ENCODE results near the gene MRPL49.

The MRPL49 gene

DNA sequence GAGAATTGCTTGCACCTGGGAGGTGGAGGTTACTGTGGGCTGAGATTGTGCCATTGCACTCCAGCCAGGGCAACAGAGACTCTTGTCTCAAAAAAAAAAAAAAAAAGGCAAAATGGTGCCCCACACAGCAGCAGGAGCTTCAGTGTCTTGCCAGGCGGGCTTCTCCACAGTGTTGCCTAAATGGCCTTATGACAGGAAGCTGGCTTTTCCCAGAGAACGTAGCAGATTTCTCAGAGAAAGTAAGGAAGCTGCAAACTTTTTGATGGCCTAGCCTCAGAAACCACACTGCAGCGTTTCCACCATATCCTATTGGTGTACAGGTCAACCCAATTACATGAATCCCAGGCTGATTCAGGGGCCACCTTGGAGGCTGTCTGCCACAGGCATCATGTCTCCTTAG is 35.2 kb downstream of the MRPL49 start:
- no peaks in the 10 kb centered on the region for H3K79me2 ChIP-seq (ENCODE audit: control insufficient read depth, insufficient read depth, low read length)
- H2BK120ac ChIP-seq (ENCODE audit: low read depth, low read length): no peak overlapping the region
- H2BK5ac ChIP-seq (ENCODE audit: low read length): no peak overlapping the region
- no peak overlapping the region for H3K4me2 ChIP-seq (ENCODE audit: low read length)
- DNase-seq: no peak
- WGBS (ENCODE audit: extremely low coverage, insufficient coverage, low lambda C conversion rate): no CpG with 5 or more reads among the region's 3 CpGs
- no peaks in the 10 kb centered on the region for H3K79me1 ChIP-seq (ENCODE audit: low read length)
- H2BK15ac ChIP-seq (replicated peaks; ENCODE audit: low read depth): no peak overlapping the region
- H3K18ac ChIP-seq (ENCODE audit: low read length): no peak overlapping the region
- no peak overlapping the region for H3K4me3 ChIP-seq (ENCODE audit: low read length)
- no peak overlapping the region for H3K27ac ChIP-seq (ENCODE audit: low read depth, low read length)
- no peak overlapping the region for H4K8ac ChIP-seq (ENCODE audit: low read depth, low read length)
- no peaks in the 10 kb centered on the region for H3K4me1 ChIP-seq (ENCODE audit: control insufficient read depth, low read depth, low read length)
- no peak overlapping the region for H3K23ac ChIP-seq (ENCODE audit: low read length)
- no peaks in the 10 kb centered on the region for H3K36me3 ChIP-seq (ENCODE audit: control insufficient read depth, insufficient read depth, low read length)
- H3K4ac ChIP-seq (ENCODE audit: low read depth, low read length): no peak overlapping the region
- no peak overlapping the region for H3K56ac ChIP-seq (ENCODE audit: low read length)
- H3K9ac ChIP-seq (ENCODE audit: low read length): no peak overlapping the region
- H4K5ac ChIP-seq (ENCODE audit: low read length): no peak overlapping the region
- no peak overlapping the region for H2AK5ac ChIP-seq (ENCODE audit: low read length)
- H3K27me3 ChIP-seq (ENCODE audit: insufficient read depth, low read length, poor library complexity): no peaks in the 10 kb centered on the region

DNA sequence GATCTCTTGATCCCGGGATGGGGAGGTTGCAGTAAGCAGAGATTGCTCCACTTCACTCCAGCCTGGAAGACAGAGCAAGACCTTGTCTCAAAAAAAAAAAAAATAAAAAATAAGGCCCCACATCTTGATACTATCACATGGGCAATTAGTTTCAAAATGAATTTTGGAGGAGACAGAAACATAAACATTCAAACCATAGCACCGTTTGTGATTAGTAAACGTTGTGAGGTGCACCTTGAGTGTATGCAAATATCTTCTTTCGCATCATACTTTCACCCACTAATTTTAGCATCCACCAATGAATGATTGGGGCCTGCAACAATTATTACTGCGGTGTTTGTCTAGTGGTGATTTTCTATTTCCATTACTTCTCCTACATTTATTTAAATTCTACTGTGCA is 36.9 kb downstream of the MRPL49 start:
- WGBS (ENCODE audit: extremely low coverage, insufficient coverage, low lambda C conversion rate): no CpG with 5 or more reads among the region's 5 CpGs
- H2BK15ac ChIP-seq (replicated peaks; ENCODE audit: low read depth): no peak overlapping the region
- H3K23ac ChIP-seq (ENCODE audit: low read length): no peak overlapping the region
- H3K4me3 ChIP-seq (ENCODE audit: low read length): no peak overlapping the region
- no peak overlapping the region for H3K56ac ChIP-seq (ENCODE audit: low read length)
- no peak overlapping the region for H2AK5ac ChIP-seq (ENCODE audit: low read length)
- no peak overlapping the region for H4K5ac ChIP-seq (ENCODE audit: low read length)
- H3K4me2 ChIP-seq (ENCODE audit: low read length): no peak overlapping the region
- H3K18ac ChIP-seq (ENCODE audit: low read length): no peak overlapping the region
- no peak overlapping the region for H2BK5ac ChIP-seq (ENCODE audit: low read length)
- no peaks in the 10 kb centered on the region for H3K36me3 ChIP-seq (ENCODE audit: control insufficient read depth, insufficient read depth, low read length)
- H3K79me1 ChIP-seq (ENCODE audit: low read length): no peaks in the 10 kb centered on the region
- no peak overlapping the region for H3K9ac ChIP-seq (ENCODE audit: low read length)
- DNase-seq: no peak
- H3K27ac ChIP-seq (ENCODE audit: low read depth, low read length): no peak overlapping the region
- H2BK120ac ChIP-seq (ENCODE audit: low read depth, low read length): no peak overlapping the region
- no peak overlapping the region for H4K8ac ChIP-seq (ENCODE audit: low read depth, low read length)
- no peaks in the 10 kb centered on the region for H3K4me1 ChIP-seq (ENCODE audit: control insufficient read depth, low read depth, low read length)
- no peaks in the 10 kb centered on the region for H3K27me3 ChIP-seq (ENCODE audit: insufficient read depth, low read length, poor library complexity)
- H3K4ac ChIP-seq (ENCODE audit: low read depth, low read length): no peak overlapping the region
- no peaks in the 10 kb centered on the region for H3K79me2 ChIP-seq (ENCODE audit: control insufficient read depth, insufficient read depth, low read length)

DNA sequence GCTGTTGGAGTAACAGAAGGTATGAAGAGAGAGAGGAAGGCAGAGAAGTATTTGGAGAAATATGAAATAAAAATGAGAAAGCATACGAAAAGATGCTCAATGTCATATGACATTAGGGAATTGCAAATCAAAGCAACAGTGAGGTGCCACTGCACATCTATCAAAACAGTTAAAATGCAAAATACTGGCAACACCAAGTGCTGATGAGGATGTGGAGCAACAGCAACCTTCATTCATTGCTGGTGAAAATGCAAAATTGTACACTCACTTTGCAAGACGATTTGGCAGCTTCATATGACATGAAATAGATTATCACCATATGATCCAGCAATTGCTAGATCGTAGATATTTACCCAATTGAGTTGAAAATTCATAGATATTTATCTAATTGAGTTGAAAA is 38.5 kb downstream of the MRPL49 start:
- Histone ChIP-seq H3K4me3 (ENCODE audit: low read length) (no peak overlapping the region), H2BK15ac (replicated peaks; ENCODE audit: low read depth) (no peak overlapping the region), H3K27ac (ENCODE audit: low read depth, low read length) (no peak overlapping the region), H3K4ac (ENCODE audit: low read depth, low read length) (no peak overlapping the region), H3K27me3 (ENCODE audit: insufficient read depth, low read length, poor library complexity) (no peaks in the 10 kb centered on the region), H2AK5ac (ENCODE audit: low read length) (no peak overlapping the region), H3K56ac (ENCODE audit: low read length) (no peak overlapping the region), H3K9ac (ENCODE audit: low read length) (no peak overlapping the region), H4K8ac (ENCODE audit: low read depth, low read length) (no peak overlapping the region), H3K79me2 (ENCODE audit: control insufficient read depth, insufficient read depth, low read length) (no peaks in the 10 kb centered on the region), H3K4me1 (ENCODE audit: control insufficient read depth, low read depth, low read length) (no peaks in the 10 kb centered on the region), H3K4me2 (ENCODE audit: low read length) (no peak overlapping the region), H3K18ac (ENCODE audit: low read length) (no peak overlapping the region), H3K79me1 (ENCODE audit: low read length) (no peaks in the 10 kb centered on the region), H3K36me3 (ENCODE audit: control insufficient read depth, insufficient read depth, low read length) (no peaks in the 10 kb centered on the region), H2BK5ac (ENCODE audit: low read length) (no peak overlapping the region), H3K23ac (ENCODE audit: low read length) (no peak overlapping the region), H4K5ac (ENCODE audit: low read length) (no peak overlapping the region), H2BK120ac (ENCODE audit: low read depth, low read length) (no peak overlapping the region)
- DNase-seq: no peak
- WGBS (ENCODE audit: extremely low coverage, insufficient coverage, low lambda C conversion rate): no CpG with 5 or more reads among the region's 3 CpGs

DNA sequence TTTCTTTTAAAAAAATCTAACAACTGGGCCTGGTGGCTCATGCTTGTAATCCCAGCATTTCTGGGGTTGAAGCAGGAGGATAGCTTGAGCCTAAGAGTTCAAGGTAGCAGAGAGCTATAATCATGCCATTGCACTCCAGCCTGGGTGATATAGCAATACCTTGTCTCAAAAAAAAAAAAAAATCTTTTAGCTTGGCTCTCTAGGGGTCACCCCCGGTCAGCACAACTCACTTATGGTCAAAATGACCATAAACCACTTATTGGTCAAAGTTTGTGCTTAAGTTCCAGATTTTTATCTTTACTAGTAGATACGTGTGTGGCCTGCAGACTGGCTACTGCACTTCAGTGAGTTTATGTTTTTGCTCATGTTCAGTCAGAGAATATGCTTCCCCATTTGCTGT is 41.6 kb downstream of the MRPL49 start:
- DNase-seq: no peak
- Histone ChIP-seq H3K18ac (ENCODE audit: low read length) (no peak overlapping the region), H4K8ac (ENCODE audit: low read depth, low read length) (no peak overlapping the region), H2AK5ac (ENCODE audit: low read length) (no peak overlapping the region), H3K27me3 (ENCODE audit: insufficient read depth, low read length, poor library complexity) (no peaks in the 10 kb centered on the region), H2BK5ac (ENCODE audit: low read length) (no peak overlapping the region), H3K9ac (ENCODE audit: low read length) (no peak overlapping the region), H3K56ac (ENCODE audit: low read length) (no peak overlapping the region), H3K79me1 (ENCODE audit: low read length) (no peaks in the 10 kb centered on the region), H3K4me1 (ENCODE audit: control insufficient read depth, low read depth, low read length) (no peaks in the 10 kb centered on the region), H4K5ac (ENCODE audit: low read length) (no peak overlapping the region), H3K36me3 (ENCODE audit: control insufficient read depth, insufficient read depth, low read length) (no peaks in the 10 kb centered on the region), H3K79me2 (ENCODE audit: control insufficient read depth, insufficient read depth, low read length) (no peaks in the 10 kb centered on the region), H2BK15ac (replicated peaks; ENCODE audit: low read depth) (no peak overlapping the region), H3K23ac (ENCODE audit: low read length) (no peak overlapping the region), H2BK120ac (ENCODE audit: low read depth, low read length) (no peak overlapping the region), H3K4ac (ENCODE audit: low read depth, low read length) (no peak overlapping the region), H3K4me3 (ENCODE audit: low read length) (no peak overlapping the region), H3K4me2 (ENCODE audit: low read length) (no peak overlapping the region), H3K27ac (ENCODE audit: low read depth, low read length) (no peak overlapping the region)
- WGBS (ENCODE audit: extremely low coverage, insufficient coverage, low lambda C conversion rate): no CpG with 5 or more reads among the region's 2 CpGs

DNA sequence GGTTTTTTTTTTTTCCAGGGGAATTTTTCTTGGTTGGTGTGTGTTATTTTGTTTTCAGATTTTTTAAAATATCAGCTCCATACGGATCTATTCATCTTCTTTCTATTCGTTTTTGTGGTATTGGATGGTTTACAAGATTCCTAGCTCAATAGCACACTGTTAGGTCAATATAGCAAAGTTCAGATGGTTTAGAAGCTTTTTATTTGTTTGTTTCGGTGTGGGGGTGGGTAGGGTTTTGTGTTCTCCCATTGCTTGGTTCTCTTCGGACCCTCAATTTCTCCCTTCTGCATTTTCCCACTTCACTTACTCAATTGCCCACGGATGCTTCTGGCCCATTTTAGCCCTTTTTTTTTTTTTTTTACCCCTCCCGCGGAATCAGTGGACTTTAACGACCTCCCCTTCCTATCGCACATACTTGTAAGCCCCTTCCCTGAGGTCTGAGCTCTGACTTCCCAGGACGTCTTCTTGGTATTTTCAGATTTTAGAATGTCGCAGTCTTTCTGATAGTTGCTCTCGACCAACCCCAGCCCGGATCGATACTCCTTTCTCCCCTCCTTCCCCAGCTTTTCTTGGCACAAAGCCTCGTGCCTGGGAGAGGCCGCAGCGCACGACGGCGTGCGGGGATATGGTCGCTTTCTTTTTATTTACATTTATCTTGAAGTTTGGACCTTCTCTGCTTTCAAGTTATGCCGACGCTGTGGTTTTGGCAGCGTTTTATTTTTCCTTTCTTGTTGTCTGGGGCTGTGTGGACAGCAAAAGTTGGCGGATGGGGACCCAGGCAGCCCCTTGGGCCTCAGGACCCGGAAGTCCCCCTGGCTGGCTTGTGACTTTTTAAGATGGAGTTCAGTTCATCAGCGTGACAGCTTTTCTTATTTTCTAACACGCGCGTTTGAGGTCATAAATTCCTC is 43.5 kb downstream of the MRPL49 start:
- WGBS (ENCODE audit: extremely low coverage, insufficient coverage, low lambda C conversion rate): no CpG with 5 or more reads among the region's 31 CpGs
- Histone ChIP-seq H3K4me2 (ENCODE audit: low read length) (no peak overlapping the region), H2BK15ac (replicated peaks; ENCODE audit: low read depth) (no peak overlapping the region), H3K56ac (ENCODE audit: low read length) (peak overlapping the region; percentile 30), H3K23ac (ENCODE audit: low read length) (no peak overlapping the region), H3K4me3 (ENCODE audit: low read length) (no peak overlapping the region), H3K27ac (ENCODE audit: low read depth, low read length) (no peak overlapping the region), H2BK120ac (ENCODE audit: low read depth, low read length) (no peak overlapping the region), H3K4ac (ENCODE audit: low read depth, low read length) (no peak overlapping the region), H3K79me1 (ENCODE audit: low read length) (no peaks in the 10 kb centered on the region), H3K79me2 (ENCODE audit: control insufficient read depth, insufficient read depth, low read length) (no peaks in the 10 kb centered on the region), H3K18ac (ENCODE audit: low read length) (no peak overlapping the region), H2BK5ac (ENCODE audit: low read length) (no peak overlapping the region), H3K9ac (ENCODE audit: low read length) (no peak overlapping the region), H2AK5ac (ENCODE audit: low read length) (no peak overlapping the region), H3K27me3 (ENCODE audit: insufficient read depth, low read length, poor library complexity) (no peaks in the 10 kb centered on the region), H3K36me3 (ENCODE audit: control insufficient read depth, insufficient read depth, low read length) (no peaks in the 10 kb centered on the region), H3K4me1 (ENCODE audit: control insufficient read depth, low read depth, low read length) (no peaks in the 10 kb centered on the region), H4K8ac (ENCODE audit: low read depth, low read length) (peak overlapping the region; percentile 39), H4K5ac (ENCODE audit: low read length) (no peak overlapping the region)
- no peak for DNase-seq

DNA sequence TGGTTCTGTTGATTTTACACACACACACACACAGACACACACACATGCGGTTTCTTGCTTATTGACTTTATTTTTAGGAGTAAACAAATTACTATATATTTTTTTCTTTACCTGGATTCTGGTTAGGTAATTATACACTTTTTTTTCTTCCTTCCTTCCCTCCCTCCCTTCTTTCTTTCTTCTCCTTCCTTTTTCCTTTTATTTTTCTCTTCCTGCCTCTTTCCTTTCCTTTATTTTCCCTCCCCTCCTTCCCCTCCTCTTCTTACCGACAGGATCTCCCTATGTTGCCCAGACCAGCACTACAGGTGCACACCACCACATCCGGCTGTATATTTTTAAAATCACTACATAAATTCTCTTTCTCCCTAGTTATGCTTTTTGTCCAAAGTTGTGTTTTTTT is 44.8 kb downstream of the MRPL49 start:
- no peaks in the 10 kb centered on the region for H3K36me3 ChIP-seq (ENCODE audit: control insufficient read depth, insufficient read depth, low read length)
- no peak overlapping the region for H2BK120ac ChIP-seq (ENCODE audit: low read depth, low read length)
- H3K56ac ChIP-seq (ENCODE audit: low read length): no peak overlapping the region
- H2AK5ac ChIP-seq (ENCODE audit: low read length): no peak overlapping the region
- H3K27ac ChIP-seq (ENCODE audit: low read depth, low read length): no peak overlapping the region
- no peak overlapping the region for H3K23ac ChIP-seq (ENCODE audit: low read length)
- H3K18ac ChIP-seq (ENCODE audit: low read length): no peak overlapping the region
- no peak overlapping the region for H3K4me2 ChIP-seq (ENCODE audit: low read length)
- WGBS (ENCODE audit: extremely low coverage, insufficient coverage, low lambda C conversion rate): no CpG with 5 or more reads among the region's 3 CpGs
- no peaks in the 10 kb centered on the region for H3K27me3 ChIP-seq (ENCODE audit: insufficient read depth, low read length, poor library complexity)
- no peaks in the 10 kb centered on the region for H3K79me1 ChIP-seq (ENCODE audit: low read length)
- no peaks in the 10 kb centered on the region for H3K4me1 ChIP-seq (ENCODE audit: control insufficient read depth, low read depth, low read length)
- no peak overlapping the region for H4K5ac ChIP-seq (ENCODE audit: low read length)
- no peak overlapping the region for H3K4ac ChIP-seq (ENCODE audit: low read depth, low read length)
- no peak overlapping the region for H2BK5ac ChIP-seq (ENCODE audit: low read length)
- no peak overlapping the region for H3K9ac ChIP-seq (ENCODE audit: low read length)
- no peak overlapping the region for H3K4me3 ChIP-seq (ENCODE audit: low read length)
- no peak for DNase-seq
- H2BK15ac ChIP-seq (replicated peaks; ENCODE audit: low read depth): no peak overlapping the region
- H4K8ac ChIP-seq (ENCODE audit: low read depth, low read length): no peak overlapping the region
- H3K79me2 ChIP-seq (ENCODE audit: control insufficient read depth, insufficient read depth, low read length): no peaks in the 10 kb centered on the region

Measured in mesendoderm (in vitro differentiated cells).